Suppressor macrophage treated with lipopolysaccharide for 4 hours (primary cell): Measurements from ENCODE around the gene SRGAP1.
"Not testable (repeated sequence)": the region's sequence is repeated elsewhere in the genome, so short reads cannot be mapped to it uniquely, and the experiment has no call there.

Experiments
- DNase-seq: peaks from one replicate; pipeline ENCODE4 v3.0.0-alpha.2; 2020

The SRGAP1 gene

DNA sequence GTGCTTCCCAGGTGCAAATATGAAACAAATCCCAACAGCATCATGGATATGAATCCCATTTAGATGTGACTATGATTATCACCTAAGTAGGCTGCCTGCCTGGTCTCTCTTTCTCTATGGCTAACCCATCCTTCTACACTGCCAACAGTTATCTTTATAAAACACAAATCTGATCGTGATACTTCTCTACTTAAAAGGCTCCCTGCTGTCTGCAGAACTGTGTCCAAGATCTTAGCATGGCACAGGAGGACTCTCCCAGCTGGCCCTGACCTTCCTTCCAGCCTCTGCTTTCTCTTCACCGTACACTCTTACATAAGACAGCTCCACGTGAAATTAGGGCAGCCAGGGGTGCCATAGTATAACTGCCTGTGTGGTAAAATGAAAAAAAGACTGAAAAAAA, 3.5 kb upstream of the SRGAP1 start:
- DNase-seq: no peak

DNA sequence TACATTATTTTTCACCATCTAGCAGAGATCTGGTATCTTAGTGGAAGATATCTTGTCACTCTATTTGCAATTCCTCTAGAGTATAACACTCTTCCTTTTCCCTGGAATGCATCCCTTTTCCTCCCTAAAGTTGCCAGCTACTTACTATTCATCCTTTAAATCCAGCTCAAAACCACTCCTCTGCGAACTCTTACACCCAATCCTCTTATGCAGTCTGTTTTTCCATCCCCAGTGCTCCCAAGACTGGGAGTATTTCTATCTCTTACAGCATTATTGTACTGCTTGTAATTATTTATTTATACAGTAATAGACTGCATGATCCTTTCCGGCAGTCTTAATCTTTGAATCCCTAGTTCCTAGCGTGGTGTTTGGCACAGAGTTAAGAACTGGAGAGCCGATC, 2.9 kb upstream of the SRGAP1 start:
- DNase-seq: no peak

DNA sequence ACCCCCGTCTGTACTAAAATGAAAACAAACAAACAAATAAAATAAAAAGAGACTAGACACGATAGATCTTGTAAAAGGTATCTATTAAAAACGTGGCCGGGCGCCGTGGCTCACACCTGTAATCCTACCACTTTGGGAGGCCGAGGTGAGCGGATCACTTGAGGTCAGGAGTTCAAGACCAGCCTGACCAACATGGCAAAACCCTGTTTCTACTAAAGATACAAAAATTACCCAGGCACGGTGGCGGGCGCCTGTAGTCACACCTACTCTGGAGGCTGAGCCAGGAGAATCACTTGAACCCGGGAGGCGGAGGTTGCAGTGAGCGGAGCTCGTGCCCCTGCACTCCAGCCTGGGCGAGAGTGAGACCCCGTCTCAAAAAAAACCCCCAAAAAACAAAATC, 1.8 kb upstream of the SRGAP1 start:
- DNase-seq: not testable (repeated sequence)

DNA sequence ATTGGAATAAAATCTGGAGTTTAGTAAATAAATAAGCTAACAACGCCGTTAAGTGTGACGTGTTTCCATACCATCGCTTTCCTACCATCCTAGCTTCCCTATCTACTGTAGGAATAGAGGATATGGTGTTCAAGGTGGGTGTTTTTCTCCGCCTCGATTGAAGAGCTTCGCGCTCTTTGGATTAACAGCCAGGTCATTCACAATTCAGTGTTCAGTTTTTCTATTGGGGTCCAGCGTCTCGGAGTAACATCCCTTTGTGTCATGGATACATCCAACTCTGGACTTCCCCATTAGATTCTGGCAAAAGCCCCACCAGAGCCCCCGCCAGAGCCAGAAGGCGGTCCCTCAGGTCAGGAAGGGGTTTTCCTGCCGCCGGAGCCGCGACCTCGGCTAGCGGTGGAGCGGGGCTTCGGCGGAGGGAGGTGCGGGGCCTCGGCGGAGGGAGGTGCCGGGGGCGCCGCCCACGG, 1.2 kb upstream of the SRGAP1 start:
- no peak for DNase-seq

DNA sequence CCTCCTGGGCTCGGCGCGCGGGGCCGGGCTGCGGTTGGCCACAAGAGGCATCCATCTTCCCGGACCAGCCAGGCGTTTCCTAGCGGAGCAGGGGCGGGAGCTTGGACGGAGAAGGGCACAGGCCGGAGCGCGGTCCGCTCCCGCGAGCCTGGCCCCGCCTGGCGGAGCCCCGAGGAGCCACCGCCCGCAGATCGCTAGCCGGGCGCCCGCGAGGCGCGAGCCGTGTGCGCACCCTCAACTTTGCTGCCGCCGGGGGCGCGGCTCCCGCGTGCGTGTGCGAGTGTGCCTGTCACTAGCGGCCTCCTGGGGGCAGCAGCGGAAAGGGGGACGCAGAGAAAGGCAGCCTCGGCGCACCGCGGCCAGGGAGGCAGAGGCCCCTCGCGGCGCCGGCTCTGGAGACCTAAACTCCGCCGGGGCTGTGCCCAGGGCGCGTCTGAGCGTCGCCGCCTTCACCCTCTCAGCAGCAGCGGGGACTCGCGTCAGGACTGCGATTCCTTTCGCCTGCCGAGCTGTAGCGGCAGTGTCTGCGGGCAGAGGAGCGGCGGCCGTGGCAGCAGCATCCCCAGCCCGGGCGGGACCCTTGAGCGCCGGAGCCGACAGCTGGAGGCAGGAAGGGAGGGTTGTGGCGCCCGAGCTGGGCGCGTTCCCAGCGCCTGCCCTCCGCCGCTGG, 644 bp upstream of the SRGAP1 start:
- DNase-seq: peak; percentile 95

DNA sequence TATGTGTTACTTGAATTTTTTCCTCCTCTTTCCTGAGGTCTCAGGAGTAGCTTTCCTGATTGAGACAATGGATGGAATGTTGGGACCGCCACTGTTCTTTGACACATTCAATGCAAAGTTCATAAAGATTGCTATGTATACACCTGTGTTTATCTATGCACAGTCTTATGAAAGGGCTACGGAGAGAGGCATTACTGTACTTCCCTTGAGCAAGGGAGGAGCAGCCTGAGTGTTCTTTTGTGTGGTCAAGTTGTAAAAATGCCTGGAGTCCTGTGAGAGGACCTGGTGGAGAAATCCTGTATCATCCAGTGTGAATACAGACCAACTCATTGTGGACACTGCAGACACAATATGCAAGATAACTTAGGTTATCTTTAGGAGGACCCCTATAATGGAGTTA, 1.2 kb downstream of the SRGAP1 start:
- peak; percentile 16 for DNase-seq

DNA sequence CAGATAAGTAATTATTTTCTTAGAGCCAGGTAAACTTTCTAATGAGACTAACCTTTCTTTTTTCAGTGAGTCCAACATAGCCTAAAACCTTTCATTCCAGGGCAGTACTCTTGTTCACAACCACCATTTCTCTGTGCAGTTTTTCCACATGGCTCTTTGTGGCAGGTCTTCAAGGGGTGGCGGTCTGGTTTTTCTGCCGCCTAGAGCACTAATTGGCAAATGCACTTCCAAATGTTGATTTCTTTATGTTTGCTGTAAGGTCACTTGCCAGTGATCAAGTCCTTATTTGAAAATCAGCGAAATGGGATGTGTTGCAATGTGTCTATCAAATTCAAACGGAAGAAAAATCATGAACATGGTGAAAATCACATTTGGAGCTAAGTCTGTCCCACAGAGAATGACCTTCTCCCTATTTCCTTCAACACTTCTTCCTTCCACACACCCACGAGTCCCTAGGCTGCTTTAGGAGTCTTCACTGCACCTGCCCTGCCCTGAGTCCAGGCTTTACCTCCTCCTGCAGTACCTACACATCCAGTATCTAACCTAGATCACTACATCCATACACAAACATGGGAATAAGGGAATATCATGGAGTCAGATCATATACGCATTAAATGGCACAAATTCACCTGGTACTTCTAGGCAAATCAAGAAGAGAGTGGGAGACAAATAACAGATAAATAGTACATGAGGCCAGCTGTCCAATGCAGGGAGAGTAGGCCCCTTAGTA, 1.9 kb downstream of the SRGAP1 start:
- DNase-seq: no peak

DNA sequence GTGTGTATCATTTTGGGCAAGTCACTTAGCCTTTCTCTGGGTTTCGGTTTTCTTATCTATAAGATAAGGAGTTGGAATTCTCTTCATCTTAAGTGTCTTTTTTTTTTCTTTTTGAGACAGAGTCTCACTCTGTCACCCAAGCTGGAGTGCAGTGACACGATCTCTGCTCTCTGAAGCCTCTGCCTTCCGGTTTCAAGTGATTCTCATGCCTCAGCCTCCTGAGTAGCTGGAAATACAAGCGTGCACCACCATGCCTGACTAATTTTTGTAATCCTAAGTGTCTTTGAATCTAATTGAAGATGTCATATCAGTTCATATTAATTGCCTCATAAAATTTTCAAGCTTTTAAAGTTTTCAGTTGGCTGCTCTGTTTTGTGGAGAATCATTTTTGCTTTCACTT, 4.0 kb downstream of the SRGAP1 start:
- DNase-seq: no peak

DNA sequence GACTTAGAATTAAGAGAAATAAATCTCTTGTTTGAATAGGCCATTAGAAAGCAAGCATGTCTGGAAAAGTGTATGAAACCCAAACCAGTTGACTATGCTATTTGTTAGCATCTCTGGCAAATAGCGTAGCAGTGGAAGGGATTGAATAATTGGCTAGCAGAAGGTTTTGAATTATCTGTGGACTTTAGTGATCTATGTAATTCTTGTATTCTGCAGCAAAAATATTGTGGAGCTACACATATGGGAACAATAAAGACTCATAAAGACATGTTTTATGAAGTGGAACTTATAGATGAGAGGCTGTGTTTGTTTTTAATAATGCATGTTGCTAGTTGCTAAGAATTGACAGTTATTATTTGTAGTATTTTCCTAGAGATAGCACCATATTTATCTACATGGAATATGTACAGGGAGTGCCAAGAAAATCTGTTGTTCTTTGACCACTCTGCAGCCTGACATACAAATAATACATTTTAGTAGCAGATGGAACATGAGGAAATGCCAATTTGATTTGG, 4.7 kb downstream of the SRGAP1 start:
- no peak for DNase-seq

DNA sequence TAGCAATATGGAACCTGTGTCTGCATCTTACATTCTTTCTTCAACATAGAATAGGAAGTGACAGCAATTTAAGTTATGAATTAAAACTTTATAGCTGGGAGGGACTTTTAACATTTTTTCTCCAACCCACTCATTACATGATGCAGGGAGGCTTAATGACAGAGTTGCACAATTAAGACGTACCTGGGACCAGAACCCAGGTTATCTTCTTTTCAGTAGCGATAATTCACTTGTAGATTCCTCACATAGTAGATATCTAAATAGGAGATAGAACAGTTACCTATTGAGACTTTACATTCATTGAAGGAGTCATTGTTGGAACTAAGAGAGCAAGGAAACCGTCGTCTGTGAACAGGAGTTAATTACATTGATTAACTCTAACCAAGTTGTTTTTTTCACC, 5.1 kb downstream of the SRGAP1 start:
- DNase-seq: no peak

DNA sequence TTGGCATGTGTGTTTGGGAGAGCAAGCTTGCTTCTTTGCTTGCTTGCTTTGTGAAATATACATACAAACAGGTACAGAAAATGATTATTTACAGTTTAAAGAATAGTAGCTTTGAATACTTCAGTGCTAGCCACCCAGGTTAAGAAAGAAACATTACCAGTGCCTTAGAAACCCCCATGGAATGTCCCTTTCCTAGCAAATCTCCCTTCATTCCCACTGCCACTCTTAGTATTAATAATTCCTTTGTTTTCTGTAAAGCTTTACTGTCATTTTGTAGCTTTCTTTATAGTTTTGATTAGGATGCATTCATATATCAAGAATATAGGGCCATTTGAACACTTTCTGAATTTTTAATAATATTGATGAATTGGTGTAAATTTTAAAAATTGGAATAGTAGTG, 9.5 kb downstream of the SRGAP1 start:
- DNase-seq: no peak

DNA sequence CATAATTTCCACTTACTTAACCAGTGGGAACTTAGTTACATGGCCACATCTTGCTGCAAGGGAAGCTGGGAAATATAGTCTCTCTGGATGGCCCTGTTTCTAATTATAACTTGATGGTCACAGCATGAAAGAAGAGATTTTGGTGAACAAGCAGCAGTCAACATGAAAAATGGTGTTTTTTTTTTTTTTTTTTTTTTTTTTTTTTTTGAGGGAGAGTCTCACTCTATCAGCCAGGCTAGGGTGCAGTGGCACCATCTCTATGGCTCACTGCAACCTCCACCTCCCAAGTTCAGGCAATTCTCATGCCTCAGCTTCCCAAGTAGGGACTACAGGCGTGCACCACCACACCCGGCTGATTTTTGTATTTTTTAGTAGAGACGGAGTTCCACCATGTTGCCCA, 10.8 kb downstream of the SRGAP1 start:
- DNase-seq: no peak

DNA sequence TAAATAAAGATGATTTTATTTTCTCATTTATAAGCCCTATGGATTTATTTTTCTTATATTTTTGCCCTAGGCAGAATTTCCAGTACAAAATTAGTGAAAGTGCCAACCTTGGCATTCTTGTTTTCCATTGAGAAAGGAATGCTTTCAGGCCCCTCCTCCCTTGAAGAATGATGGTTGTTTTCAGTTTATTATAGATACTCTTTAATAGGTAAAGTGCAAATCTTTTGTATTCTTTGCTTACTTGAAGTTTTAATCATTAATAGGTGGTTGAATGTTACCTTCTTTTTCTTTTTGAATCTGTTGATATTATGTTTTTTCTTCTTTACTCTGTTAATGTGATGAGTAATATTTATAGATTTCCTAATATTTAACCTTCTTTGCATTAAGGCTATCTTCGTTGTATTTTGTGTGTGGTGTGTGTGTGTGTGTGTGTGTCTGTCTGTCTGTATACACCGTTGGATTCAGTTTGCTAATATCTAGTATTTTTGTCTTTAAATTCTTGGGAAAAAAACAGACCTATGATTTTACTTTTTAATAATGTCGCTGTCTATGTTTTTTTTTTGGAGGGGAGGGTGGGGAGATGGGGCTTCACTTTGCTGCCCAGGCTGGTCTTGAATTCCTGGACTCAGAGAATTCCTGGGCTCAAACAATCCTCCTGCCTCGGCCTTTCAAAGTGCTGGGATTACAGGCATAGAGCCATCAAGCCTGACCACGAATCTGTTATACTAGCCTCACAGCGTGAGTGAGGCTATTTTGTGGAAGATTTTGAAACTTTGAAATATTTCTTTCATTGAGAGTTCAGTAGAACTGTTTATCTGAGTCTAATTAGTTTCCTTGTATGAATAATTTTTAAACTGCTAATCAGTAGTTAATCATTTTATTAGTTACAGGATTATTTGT, 13.5 kb downstream of the SRGAP1 start:
- DNase-seq: no peak

DNA sequence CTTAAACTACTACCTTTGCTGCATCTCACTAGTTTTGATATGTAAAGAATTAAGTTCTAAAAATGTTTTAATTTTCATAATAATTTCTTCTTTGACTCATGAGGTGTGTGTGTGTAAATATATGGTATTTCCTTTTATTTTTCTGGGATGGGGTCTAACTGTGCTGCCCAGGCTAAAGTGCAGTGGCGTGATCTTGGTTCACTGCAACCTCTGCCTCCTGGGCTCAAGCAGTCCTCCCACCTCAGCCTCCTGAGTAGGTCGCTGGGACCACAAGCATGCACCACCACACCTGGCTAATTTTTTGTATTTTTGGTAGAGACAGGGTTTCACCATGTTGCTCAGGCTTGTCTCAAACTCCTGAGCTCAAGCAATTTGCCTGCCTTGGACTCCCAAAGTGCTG, 15.4 kb downstream of the SRGAP1 start:
- not testable (repeated sequence) for DNase-seq

DNA sequence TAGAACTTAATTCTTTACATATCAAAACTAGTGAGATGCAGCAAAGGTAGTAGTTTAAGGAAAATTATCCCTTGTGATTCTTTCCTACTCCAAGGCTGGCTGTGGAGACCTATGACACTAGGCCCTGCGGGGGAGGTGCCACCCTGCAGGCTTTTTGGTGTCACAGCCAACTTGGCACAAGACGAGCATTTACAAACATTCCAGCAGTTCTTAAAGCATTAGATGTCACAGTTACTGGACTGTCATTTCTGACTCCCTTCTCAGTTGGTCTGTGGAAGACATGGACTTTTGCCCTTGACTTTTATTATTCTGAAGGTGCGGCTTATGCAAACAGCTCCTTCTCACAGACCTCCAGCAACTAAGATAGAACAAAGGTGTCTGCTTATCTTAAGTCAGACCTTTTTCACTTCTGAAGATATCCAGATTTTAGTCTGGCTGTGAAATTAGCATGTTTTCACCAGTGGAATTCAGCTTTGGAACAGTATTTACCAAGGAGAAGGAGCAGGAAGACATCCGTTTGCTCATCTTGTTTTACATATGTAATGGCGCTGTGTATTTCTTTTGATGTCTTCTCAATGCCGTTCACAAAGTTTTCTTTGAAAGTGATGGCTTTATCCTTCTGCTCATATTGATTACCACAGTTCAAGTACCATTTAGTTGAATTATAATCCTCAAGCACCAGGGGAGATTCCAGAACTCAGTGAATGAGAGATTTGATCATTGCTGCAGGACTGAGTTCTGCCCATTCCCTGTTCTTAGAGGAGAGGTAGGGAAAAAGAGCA, 17.9 kb downstream of the SRGAP1 start:
- DNase-seq: no peak

DNA sequence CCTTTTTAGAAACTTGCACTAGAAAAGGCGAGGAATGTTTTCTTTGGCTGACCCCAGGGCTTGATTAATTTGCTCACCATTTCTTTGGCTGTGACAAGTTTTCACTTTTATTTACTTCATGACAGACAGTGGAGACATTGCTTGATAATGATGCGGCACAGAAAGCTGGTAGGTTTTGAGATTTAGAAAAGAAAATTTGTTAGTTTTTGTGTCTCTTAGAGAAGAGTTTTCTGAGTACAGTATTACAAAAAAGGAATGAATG, 18.4 kb downstream of the SRGAP1 start:
- DNase-seq: no peak

DNA sequence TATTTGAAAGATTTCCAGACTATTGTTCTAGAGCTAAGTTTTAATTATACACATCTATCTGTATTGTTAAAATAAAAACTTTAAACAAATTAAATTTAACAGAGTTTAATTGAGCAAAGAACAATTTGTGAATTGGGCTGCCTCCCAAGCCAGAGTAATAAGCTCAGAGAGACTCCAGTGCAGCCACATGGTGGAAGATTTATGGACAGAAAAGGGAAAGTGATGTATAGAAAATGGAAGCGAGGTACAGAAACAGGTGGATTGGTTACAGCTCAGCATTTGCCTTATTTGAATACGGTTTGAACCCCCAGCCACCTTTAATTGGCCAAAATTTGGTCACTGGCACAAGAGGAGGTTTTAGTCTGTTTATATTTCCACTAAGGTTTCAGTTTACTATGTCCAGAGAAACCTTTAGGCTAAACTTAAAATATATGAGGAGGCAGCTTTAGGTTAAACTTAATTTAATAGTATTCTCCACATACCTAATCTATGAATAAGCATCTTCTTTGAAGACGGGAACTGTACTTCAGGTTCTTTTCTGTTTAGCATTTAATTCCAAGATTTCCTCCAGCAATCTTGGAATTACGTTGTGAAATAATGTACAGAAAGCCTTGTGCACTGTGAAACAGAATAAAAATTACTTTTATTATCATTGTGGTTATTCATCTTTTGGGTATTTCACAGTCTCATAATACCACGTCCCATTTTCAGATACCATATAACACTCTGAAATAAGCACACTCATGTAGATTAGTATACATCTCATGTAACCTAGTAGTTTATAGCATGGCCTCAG, 19.4 kb downstream of the SRGAP1 start:
- DNase-seq: no peak

DNA sequence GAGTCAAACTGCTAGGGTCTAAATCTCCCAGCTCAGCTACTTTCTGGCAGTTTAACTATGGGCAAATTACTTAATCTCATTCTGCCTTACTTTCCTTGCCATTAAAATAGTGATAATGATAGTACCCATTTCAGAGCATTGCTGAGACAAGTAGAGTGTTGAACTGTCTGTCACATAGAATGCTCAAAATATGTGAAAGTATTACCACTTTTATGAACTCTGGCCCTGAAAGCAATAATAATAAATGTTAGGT, 19.9 kb downstream of the SRGAP1 start:
- DNase-seq: no peak

DNA sequence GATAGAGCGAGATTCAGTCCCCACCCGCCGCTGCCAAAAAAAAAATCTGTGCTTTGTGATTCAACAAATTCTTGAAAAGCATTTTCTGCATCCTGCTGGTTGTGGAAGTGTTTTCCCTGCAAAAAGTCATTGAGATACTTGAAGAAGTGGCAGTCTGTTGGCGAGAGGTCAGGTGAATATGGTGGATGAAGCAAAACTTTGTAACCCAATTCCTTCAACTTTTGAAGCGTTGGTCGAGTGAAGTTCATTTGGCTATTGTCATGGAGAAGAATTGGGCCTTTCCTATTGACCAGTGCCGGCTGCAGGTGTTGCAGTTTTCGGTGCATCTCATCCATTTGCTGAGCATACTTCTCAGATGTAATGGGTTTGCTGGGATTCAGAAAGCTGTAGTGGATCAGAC, 20.9 kb downstream of the SRGAP1 start:
- no peak for DNase-seq

DNA sequence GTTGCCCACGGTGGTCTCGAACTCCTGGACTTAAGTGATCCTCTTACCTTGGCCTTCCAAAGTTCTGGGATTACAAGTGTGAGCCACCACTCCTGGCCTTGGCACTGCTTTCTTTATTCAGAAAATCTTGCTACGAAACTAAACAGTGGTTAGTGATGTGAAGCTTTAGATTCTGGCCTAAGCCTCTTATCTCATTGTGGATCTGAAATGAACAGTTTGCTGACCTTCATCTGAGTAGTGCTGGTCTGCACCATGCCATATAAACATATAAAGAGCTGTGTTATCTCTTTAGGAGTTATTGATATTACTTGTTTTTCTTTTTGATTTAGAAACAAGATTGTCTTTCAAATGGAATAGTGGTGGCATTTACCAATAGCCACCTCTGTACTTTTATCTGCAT, 22.6 kb downstream of the SRGAP1 start:
- DNase-seq: no peak

DNA sequence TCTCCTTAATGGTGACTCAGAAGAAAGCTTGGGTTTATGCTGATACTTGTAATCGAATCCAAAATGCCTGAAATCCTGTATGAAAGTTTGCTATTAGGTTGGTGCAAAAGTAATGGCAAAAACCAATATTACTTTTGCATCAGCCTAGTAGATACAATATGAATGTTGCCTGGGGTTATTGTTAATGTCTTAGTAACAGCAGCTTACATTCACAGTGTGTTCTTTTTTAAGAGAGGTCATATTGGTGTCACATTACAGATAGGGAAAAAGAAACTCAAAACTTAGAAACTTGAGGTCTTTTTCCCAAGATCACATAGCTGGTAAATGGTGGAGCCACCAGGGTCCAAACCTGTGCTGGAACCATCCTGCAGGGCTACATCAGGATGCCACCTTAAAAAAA, 25.2 kb downstream of the SRGAP1 start:
- no peak for DNase-seq

DNA sequence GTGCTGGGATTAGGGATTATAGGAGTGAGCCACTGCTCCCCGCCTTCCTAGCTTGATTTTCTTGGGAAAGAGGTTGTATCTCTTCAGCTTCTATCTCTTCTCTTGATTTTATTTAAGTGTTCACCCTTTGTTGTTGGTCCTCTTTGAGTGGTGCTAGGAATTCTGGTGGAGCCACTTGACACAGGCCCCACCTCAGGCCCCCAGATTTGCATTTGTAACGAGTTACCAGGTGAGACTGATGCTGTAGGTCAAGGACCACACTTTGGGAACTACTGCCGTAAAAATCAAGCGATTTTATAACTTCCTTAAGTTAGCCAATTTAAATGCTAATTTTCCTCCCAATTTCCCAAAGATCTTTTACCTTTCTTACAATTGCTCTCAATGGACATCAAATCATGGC, 26.3 kb downstream of the SRGAP1 start:
- DNase-seq: no peak
